Vagina (tissue), 2 donors: Measurements from ENCODE around the gene FBXW11. TPM values are rescaled to one million over a fixed set of nuclear protein-coding genes. Genes with fewer than 3 reads are reported as not detected.

Experiments
- DNase-seq, 2 donors: peaks; one replicate each; pipeline ENCODE4 v3.0.0-alpha.2; 2017; ENCODE audit errors: extremely low spot score in 2 of 2
- H3K27ac ChIP-seq: fragments of 200-600 bp; sonication (generic); one replicate; pipeline ENCODE4 v1.5.1; 2019
- H3K27me3 ChIP-seq: fragments of 200-600 bp; sonication (generic); one replicate; pipeline ENCODE4 v1.5.1; 2019
- H3K36me3 ChIP-seq, 2 donors: fragments of 200-600 bp; sonication (generic); one replicate each; pipeline ENCODE4 v1.5.1; 2017 to 2019
- H3K4me1 ChIP-seq: fragments of 200-600 bp; sonication (generic); one replicate; pipeline ENCODE4 v1.5.1; 2019
- H3K4me3 ChIP-seq, 2 donors: fragments of 200-600 bp; sonication (generic); 1 replicate in 1 of 2; 2 replicates in 1 of 2; pipeline ENCODE4 v1.5.1; 2016 to 2019
- H3K9me3 ChIP-seq: fragments of 200-600 bp; sonication (generic); one replicate; pipeline ENCODE4 v1.5.1; 2019
- POLR2A ChIP-seq, 2 donors: fragments of 450-650 bp; IDR thresholded peaks; one replicate each; pipeline ENCODE4 v1.6.1; 2017; ENCODE audit warnings: antibody characterized with exemption in 2 of 2, mild to moderate bottlenecking in 2 of 2, moderate library complexity in 2 of 2
- POLR2AphosphoS5 ChIP-seq, 2 donors: sonication (generic); formaldehyde crosslinking; IDR thresholded peaks; one replicate each; pipeline ENCODE4 v1.9.0; 2017; ENCODE audit warnings: antibody characterized with exemption in 2 of 2, mild to moderate bottlenecking in 2 of 2, low read depth in 1 of 2; ENCODE audit not compliant: insufficient read depth in 1 of 2
- intact Hi-C: fragments of 100-400 bp; cut with DNase I; formaldehyde crosslinking; loops from one replicate; pipeline ENCODE4 v1.15.1; 2023
- total RNA-seq: library from RNA; depleted of rRNA; stranded (reverse); fragments of >200 nt; gene quantifications from one replicate; pipeline ENCODE4 v1.2.3, GENCODE V29; 2016
- TF ChIP-seq, protein P1 (sequence below), 3 experiments: fragments of 450-650 bp in 2 of 3; fragments of 200-600 bp in 1 of 3; sonication (generic) in 1 of 3; IDR thresholded peaks; one replicate each; pipeline ENCODE4 v1.5.1; 2017 to 2019; ENCODE audit warnings: antibody characterized with exemption in 3 of 3, mild to moderate bottlenecking in 2 of 3, moderate library complexity in 2 of 3

The FBXW11 gene
- total RNA-seq, 1 donor from 2014 or later = 40.5 TPM

DNA sequence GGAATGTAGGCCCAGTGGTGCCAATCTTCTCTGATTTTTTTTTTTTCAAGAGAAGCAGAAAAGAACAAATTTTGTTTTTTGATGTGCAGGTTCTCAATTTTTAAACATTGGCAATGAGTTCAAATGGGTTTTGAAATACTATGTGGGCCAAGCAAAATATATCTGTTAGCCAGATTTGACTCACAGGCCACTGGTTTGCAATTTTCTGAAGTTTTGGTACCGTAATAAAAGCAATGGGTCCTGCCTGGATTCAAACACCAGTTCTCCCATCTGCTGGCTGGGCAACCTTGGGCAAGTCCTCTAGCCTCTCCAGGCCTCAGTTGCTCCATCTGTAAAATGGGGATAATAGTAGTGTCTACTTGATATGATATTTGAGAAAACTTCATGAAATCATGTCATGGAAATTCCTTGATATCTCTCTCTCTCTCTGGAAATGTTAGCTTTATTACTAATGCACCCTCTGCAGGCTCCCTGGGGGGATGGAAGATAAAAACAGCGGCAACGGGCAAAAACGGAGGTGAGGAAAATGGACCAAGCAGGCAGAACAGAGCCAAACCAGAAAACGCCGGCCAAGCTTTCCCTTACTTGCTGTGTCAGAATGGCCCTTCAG lies 157.4 kb downstream of the FBXW11 start:
- no peak overlapping the region for H3K27ac ChIP-seq
- TF ChIP-seq, protein P1, sequence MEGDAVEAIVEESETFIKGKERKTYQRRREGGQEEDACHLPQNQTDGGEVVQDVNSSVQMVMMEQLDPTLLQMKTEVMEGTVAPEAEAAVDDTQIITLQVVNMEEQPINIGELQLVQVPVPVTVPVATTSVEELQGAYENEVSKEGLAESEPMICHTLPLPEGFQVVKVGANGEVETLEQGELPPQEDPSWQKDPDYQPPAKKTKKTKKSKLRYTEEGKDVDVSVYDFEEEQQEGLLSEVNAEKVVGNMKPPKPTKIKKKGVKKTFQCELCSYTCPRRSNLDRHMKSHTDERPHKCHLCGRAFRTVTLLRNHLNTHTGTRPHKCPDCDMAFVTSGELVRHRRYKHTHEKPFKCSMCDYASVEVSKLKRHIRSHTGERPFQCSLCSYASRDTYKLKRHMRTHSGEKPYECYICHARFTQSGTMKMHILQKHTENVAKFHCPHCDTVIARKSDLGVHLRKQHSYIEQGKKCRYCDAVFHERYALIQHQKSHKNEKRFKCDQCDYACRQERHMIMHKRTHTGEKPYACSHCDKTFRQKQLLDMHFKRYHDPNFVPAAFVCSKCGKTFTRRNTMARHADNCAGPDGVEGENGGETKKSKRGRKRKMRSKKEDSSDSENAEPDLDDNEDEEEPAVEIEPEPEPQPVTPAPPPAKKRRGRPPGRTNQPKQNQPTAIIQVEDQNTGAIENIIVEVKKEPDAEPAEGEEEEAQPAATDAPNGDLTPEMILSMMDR (IDR thresholded peaks at IDR 0.05) = no peak
- no peak for TF ChIP-seq POLR2A (IDR thresholded peaks at IDR 0.05)
- TF ChIP-seq POLR2AphosphoS5 (IDR thresholded peaks at IDR 0.05; ENCODE audit: insufficient read depth in 1 of 2, low read depth in 1 of 2) = no peak
- no peaks in the 10 kb centered on the region for H3K36me3 ChIP-seq
- H3K4me1 ChIP-seq = no peaks in the 10 kb centered on the region
- H3K4me3 ChIP-seq = no peak overlapping the region
- H3K9me3 ChIP-seq = no peaks in the 10 kb centered on the region
- intact Hi-C loops = no loop called here
- DNase-seq = peak in 1 of 2 donors; percentile 2
- no peaks in the 10 kb centered on the region for H3K27me3 ChIP-seq

DNA sequence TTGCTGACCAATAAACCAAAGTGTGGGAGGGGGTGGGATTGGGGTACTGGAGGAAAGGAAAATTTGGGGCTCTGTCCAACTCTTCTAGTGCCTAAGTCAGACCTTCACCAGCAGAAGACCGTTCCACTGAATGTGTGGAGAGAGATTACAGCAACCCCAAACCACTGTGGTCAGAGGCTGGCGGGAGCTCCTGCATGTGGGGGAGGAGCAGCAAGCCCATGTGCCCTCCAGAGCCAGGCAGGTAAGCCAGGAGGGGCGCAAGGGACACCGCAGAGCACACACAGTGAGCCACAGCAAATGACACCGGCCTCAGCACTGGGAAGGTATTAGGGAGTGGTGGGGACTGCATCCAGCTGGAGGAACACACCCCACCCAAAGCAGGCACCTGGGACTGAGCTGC lies 158.0 kb downstream of the FBXW11 start:
- Histone ChIP-seq H3K36me3 (no peaks in the 10 kb centered on the region), H3K27ac (no peak overlapping the region), H3K4me1 (no peaks in the 10 kb centered on the region), H3K4me3 (no peak overlapping the region), H3K27me3 (no peaks in the 10 kb centered on the region), H3K9me3 (no peaks in the 10 kb centered on the region)
- TF ChIP-seq POLR2A (IDR thresholded peaks at IDR 0.05) (no peak), POLR2AphosphoS5 (IDR thresholded peaks at IDR 0.05; ENCODE audit: insufficient read depth in 1 of 2, low read depth in 1 of 2) (no peak)
- TF ChIP-seq, protein P1 (IDR thresholded peaks at IDR 0.05) = no peak
- intact Hi-C loops = no loop called here
- DNase-seq = peak in 1 of 2 donors; percentile 55

DNA sequence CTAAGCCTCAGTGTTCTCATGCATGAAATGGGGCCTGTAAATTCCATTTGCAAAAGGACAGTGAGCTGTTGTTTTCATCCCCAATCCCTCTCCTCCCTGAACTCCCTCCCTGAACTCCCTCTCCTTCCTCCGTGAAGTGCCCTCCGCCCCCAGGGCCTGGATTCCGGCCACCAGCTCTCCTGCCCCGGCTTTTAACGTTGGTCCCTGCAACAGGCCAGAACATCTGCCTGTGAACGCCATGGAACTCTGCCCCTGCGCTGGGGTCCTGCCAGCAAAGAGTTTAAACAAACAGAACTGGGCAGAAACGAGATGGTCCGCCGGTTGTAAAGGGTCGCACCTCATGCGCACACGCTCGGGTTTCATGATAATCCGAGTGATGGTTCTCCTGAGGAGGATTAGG lies 158.4 kb downstream of the FBXW11 start:
- TF ChIP-seq POLR2AphosphoS5 (IDR thresholded peaks at IDR 0.05; ENCODE audit: insufficient read depth in 1 of 2, low read depth in 1 of 2) (no peak), POLR2A (IDR thresholded peaks at IDR 0.05) (no peak)
- TF ChIP-seq, protein P1 (IDR thresholded peaks at IDR 0.05) = no peak
- intact Hi-C loops = no loop called here
- Histone ChIP-seq H3K4me3 (no peak overlapping the region), H3K36me3 (no peaks in the 10 kb centered on the region), H3K9me3 (no peaks in the 10 kb centered on the region), H3K27me3 (no peaks in the 10 kb centered on the region), H3K4me1 (no peaks in the 10 kb centered on the region), H3K27ac (no peak overlapping the region)
- DNase-seq = peak in 1 of 2 donors; percentile 55

GRCh38 chr5:171847026-171847425 lies 159.4 kb downstream of the FBXW11 start:
- Histone ChIP-seq H3K27ac (no peak overlapping the region), H3K36me3 (no peaks in the 10 kb centered on the region), H3K27me3 (no peaks in the 10 kb centered on the region), H3K4me3 (no peak overlapping the region), H3K4me1 (peaks cover 7% of the 10 kb centered on the region), H3K9me3 (no peaks in the 10 kb centered on the region)
- TF ChIP-seq POLR2A (IDR thresholded peaks at IDR 0.05) (no peak), POLR2AphosphoS5 (IDR thresholded peaks at IDR 0.05; ENCODE audit: insufficient read depth in 1 of 2, low read depth in 1 of 2) (no peak)
- TF ChIP-seq, protein P1 (IDR thresholded peaks at IDR 0.05) = no peak
- intact Hi-C loops = no loop called here
- DNase-seq = peak in 1 of 2 donors; percentile 22

GRCh38 chr5:171846323-171846722 lies 160.1 kb downstream of the FBXW11 start:
- peaks cover 7% of the 10 kb centered on the region for H3K4me1 ChIP-seq
- no peak for DNase-seq
- intact Hi-C loops = no loop called here
- H3K27me3 ChIP-seq = no peaks in the 10 kb centered on the region
- no peaks in the 10 kb centered on the region for H3K9me3 ChIP-seq
- no peaks in the 10 kb centered on the region for H3K36me3 ChIP-seq
- H3K27ac ChIP-seq = no peak overlapping the region
- TF ChIP-seq POLR2AphosphoS5 (IDR thresholded peaks at IDR 0.05; ENCODE audit: insufficient read depth in 1 of 2, low read depth in 1 of 2) (no peak), POLR2A (IDR thresholded peaks at IDR 0.05) (no peak)
- TF ChIP-seq, protein P1 (IDR thresholded peaks at IDR 0.05) = no peak
- H3K4me3 ChIP-seq = no peak overlapping the region
